ENCODE results near the gene SKIC8. TPM values are rescaled to one million over a fixed set of nuclear protein-coding genes. Genes with fewer than 3 reads are reported as not detected.

The SKIC8 gene
- total RNA-seq, 2 experiments from 2014 or later, result 59.8 to 66.8 TPM

- Histone ChIP-seq H3K79me2 (ENCODE audit: insufficient read depth, low read depth, low read length) (no peaks in the 10 kb centered on the region), H2AFZ (ENCODE audit: low read length) (no peak overlapping the region), H4K20me1 (ENCODE audit: insufficient read depth, low read length) (no peaks in the 10 kb centered on the region), H3K9me2 (ENCODE audit: insufficient read depth, low read length) (no peaks in the 10 kb centered on the region), H3K4me1 (ENCODE audit: insufficient read depth, low read length, poor library complexity, severe bottlenecking) (no peaks in the 10 kb centered on the region), H3K27ac (ENCODE audit: low read depth, low read length, poor library complexity, severe bottlenecking) (no peak overlapping the region), H3K36me3 (ENCODE audit: insufficient read depth, low read length) (no peaks in the 10 kb centered on the region), H3K4me2 (ENCODE audit: low read length) (no peak overlapping the region), H3K9me3 (ENCODE audit: low read length) (no peaks in the 10 kb centered on the region), H3K4me3 (ENCODE audit: low read depth, low read length, poor library complexity, severe bottlenecking) (no peak overlapping the region)
- intact Hi-C loops (cut with micrococcal nuclease; ENCODE audit: unreplicated experiment), result no loop called here
- CTCF ChIA-PET (ENCODE audit: unreplicated experiment), result no interaction called here
- no TSS peak for BruUV-seq (replicated peaks)
- POLR2A ChIA-PET, result no interaction called here
- no peak for TF ChIP-seq CTCF (conservative IDR thresholded peaks at IDR 0.05; ENCODE audit: low read length)
- no peak for TF ChIP-seq EZH2phosphoT487 (IDR thresholded peaks at IDR 0.05; ENCODE audit: borderline replicate concordance, low read depth, low read length)
- no peak for DNase-seq (ENCODE audit: low spot score)
Observed at GRCh38 chr15:78259232-78259631, 40.2 kb downstream of the SKIC8 start.

- TF ChIP-seq CTCF (conservative IDR thresholded peaks at IDR 0.05; ENCODE audit: low read length) (no peak), EZH2phosphoT487 (IDR thresholded peaks at IDR 0.05; ENCODE audit: borderline replicate concordance, low read depth, low read length) (no peak)
- no peaks in the 10 kb centered on the region for H3K9me3 ChIP-seq (ENCODE audit: low read length)
- BruUV-seq (replicated peaks), result no TSS peak
- DNase-seq (ENCODE audit: low spot score), result no peak
- no peaks in the 10 kb centered on the region for H3K9me2 ChIP-seq (ENCODE audit: insufficient read depth, low read length)
- CTCF ChIA-PET (ENCODE audit: unreplicated experiment), result no interaction called here
- no peaks in the 10 kb centered on the region for H3K4me1 ChIP-seq (ENCODE audit: insufficient read depth, low read length, poor library complexity, severe bottlenecking)
- no peak overlapping the region for H3K4me2 ChIP-seq (ENCODE audit: low read length)
- H3K27ac ChIP-seq (ENCODE audit: low read depth, low read length, poor library complexity, severe bottlenecking), result no peak overlapping the region
- no peak overlapping the region for H2AFZ ChIP-seq (ENCODE audit: low read length)
- POLR2A ChIA-PET, result interaction anchor here (0.6 kb wide), 2 partner anchors 22 to 72 kb away, joined by 3 to 5 read pairs; no protein-coding TSS in a partner anchor
- intact Hi-C loops (cut with micrococcal nuclease; ENCODE audit: unreplicated experiment), result no loop called here
- H3K36me3 ChIP-seq (ENCODE audit: insufficient read depth, low read length), result no peaks in the 10 kb centered on the region
- no peaks in the 10 kb centered on the region for H3K79me2 ChIP-seq (ENCODE audit: insufficient read depth, low read depth, low read length)
- no peaks in the 10 kb centered on the region for H4K20me1 ChIP-seq (ENCODE audit: insufficient read depth, low read length)
- H3K4me3 ChIP-seq (ENCODE audit: low read depth, low read length, poor library complexity, severe bottlenecking), result no peak overlapping the region
Observed at GRCh38 chr15:78257681-78258080, 41.7 kb downstream of the SKIC8 start.

GRCh38 chr15:78256044-78256437 lies 43.4 kb downstream of the SKIC8 start:
- no peak for TF ChIP-seq EZH2phosphoT487 (IDR thresholded peaks at IDR 0.05; ENCODE audit: borderline replicate concordance, low read depth, low read length)
- no peak for TF ChIP-seq CTCF (conservative IDR thresholded peaks at IDR 0.05; ENCODE audit: low read length)
- no peaks in the 10 kb centered on the region for H4K20me1 ChIP-seq (ENCODE audit: insufficient read depth, low read length)
- no peaks in the 10 kb centered on the region for H3K4me1 ChIP-seq (ENCODE audit: insufficient read depth, low read length, poor library complexity, severe bottlenecking)
- POLR2A ChIA-PET, result no interaction called here
- H3K36me3 ChIP-seq (ENCODE audit: insufficient read depth, low read length), result no peaks in the 10 kb centered on the region
- no peak for DNase-seq (ENCODE audit: low spot score)
- intact Hi-C loops (cut with micrococcal nuclease; ENCODE audit: unreplicated experiment), result no loop called here
- CTCF ChIA-PET (ENCODE audit: unreplicated experiment), result no interaction called here
- no TSS peak for BruUV-seq (replicated peaks)
- H3K79me2 ChIP-seq (ENCODE audit: insufficient read depth, low read depth, low read length), result no peaks in the 10 kb centered on the region
- no peaks in the 10 kb centered on the region for H3K9me3 ChIP-seq (ENCODE audit: low read length)
- no peak overlapping the region for H3K27ac ChIP-seq (ENCODE audit: low read depth, low read length, poor library complexity, severe bottlenecking)
- no peaks in the 10 kb centered on the region for H3K9me2 ChIP-seq (ENCODE audit: insufficient read depth, low read length)
- H3K4me2 ChIP-seq (ENCODE audit: low read length), result no peak overlapping the region
- H2AFZ ChIP-seq (ENCODE audit: low read length), result no peak overlapping the region
- H3K4me3 ChIP-seq (ENCODE audit: low read depth, low read length, poor library complexity, severe bottlenecking), result no peak overlapping the region

Data from OCI-LY7 (cell line).